ENCODE results near the gene CLP1. TPM values are rescaled to one million over a fixed set of nuclear protein-coding genes. Genes with fewer than 3 reads are reported as not detected.
"Not testable (repeated sequence)": the region's sequence is repeated elsewhere in the genome, so short reads cannot be mapped to it uniquely, and the experiment has no call there.

CLP1 gene
- total RNA-seq, 1 donor from 2014 or later, result 17.8 TPM

- H3K27me3 Mint-ChIP-seq (ENCODE audit: insufficient read depth), result no peaks in the 10 kb centered on the region
- no peaks in the 10 kb centered on the region for H3K9me3 Mint-ChIP-seq
- no peak overlapping the region for H3K4me3 Mint-ChIP-seq
- peaks cover 36% of the 10 kb centered on the region for H3K4me1 Mint-ChIP-seq (ENCODE audit: low read depth)
- H3K27ac Mint-ChIP-seq, result peak overlapping the region; percentile 73
- no peak for DNase-seq (ENCODE audit: low spot score)
- intact Hi-C loops (cut with micrococcal nuclease), result loop anchor here (1.0 kb wide), 1 partner anchor 12 kb away; the partner anchor contains the start of gene ZDHHC5
- H3K36me3 Mint-ChIP-seq (ENCODE audit: low read depth), result peaks cover 41% of the 10 kb centered on the region
Observed at GRCh38 chr11:57680552-57680874, 23.0 kb downstream of the CLP1 start.

- Mint-ChIP-seq H3K36me3 (ENCODE audit: low read depth) (peaks cover 35% of the 10 kb centered on the region), H3K27me3 (ENCODE audit: insufficient read depth) (no peaks in the 10 kb centered on the region), H3K4me1 (ENCODE audit: low read depth) (peaks cover 30% of the 10 kb centered on the region), H3K4me3 (no peak overlapping the region), H3K9me3 (no peaks in the 10 kb centered on the region), H3K27ac (no peak overlapping the region)
- no peak for DNase-seq (ENCODE audit: low spot score)
- intact Hi-C loops (cut with micrococcal nuclease), result no loop called here
Observed at GRCh38 chr11:57681168-57681567, 23.6 kb downstream of the CLP1 start.

- H3K27me3 Mint-ChIP-seq (ENCODE audit: insufficient read depth); DNase-seq (ENCODE audit: low spot score); H3K4me3 Mint-ChIP-seq; H3K4me1 Mint-ChIP-seq (ENCODE audit: low read depth); H3K9me3 Mint-ChIP-seq; H3K27ac Mint-ChIP-seq; intact Hi-C loops (cut with micrococcal nuclease): not testable (repeated sequence)
- peaks cover 35% of the 10 kb centered on the region for H3K36me3 Mint-ChIP-seq (ENCODE audit: low read depth)
Observed at GRCh38 chr11:57690474-57690873, 32.9 kb downstream of the CLP1 start.

GRCh38 chr11:57698843-57699365 is 41.3 kb downstream of the CLP1 start:
- Mint-ChIP-seq H3K4me1 (ENCODE audit: low read depth) (no peaks in the 10 kb centered on the region), H3K27me3 (ENCODE audit: insufficient read depth) (no peaks in the 10 kb centered on the region), H3K9me3 (no peaks in the 10 kb centered on the region), H3K36me3 (ENCODE audit: low read depth) (peaks cover 34% of the 10 kb centered on the region), H3K27ac (no peak overlapping the region), H3K4me3 (no peak overlapping the region)
- DNase-seq (ENCODE audit: low spot score), result no peak
- intact Hi-C loops (cut with micrococcal nuclease), result no loop called here

GRCh38 chr11:57699813-57700212 is 42.3 kb downstream of the CLP1 start:
- H3K27me3 Mint-ChIP-seq (ENCODE audit: insufficient read depth), result no peaks in the 10 kb centered on the region
- no peaks in the 10 kb centered on the region for H3K9me3 Mint-ChIP-seq
- no peaks in the 10 kb centered on the region for H3K4me1 Mint-ChIP-seq (ENCODE audit: low read depth)
- DNase-seq (ENCODE audit: low spot score), result no peak
- H3K4me3 Mint-ChIP-seq, result no peak overlapping the region
- peaks cover 43% of the 10 kb centered on the region for H3K36me3 Mint-ChIP-seq (ENCODE audit: low read depth)
- H3K27ac Mint-ChIP-seq, result no peak overlapping the region
- intact Hi-C loops (cut with micrococcal nuclease), result no loop called here

GRCh38 chr11:57700425-57700824 is 42.9 kb downstream of the CLP1 start:
- intact Hi-C loops (cut with micrococcal nuclease), result no loop called here
- H3K27me3 Mint-ChIP-seq (ENCODE audit: insufficient read depth), result no peaks in the 10 kb centered on the region
- no peaks in the 10 kb centered on the region for H3K4me1 Mint-ChIP-seq (ENCODE audit: low read depth)
- H3K27ac Mint-ChIP-seq, result no peak overlapping the region
- H3K36me3 Mint-ChIP-seq (ENCODE audit: low read depth), result peaks cover 46% of the 10 kb centered on the region
- no peaks in the 10 kb centered on the region for H3K9me3 Mint-ChIP-seq
- H3K4me3 Mint-ChIP-seq, result no peak overlapping the region
- no peak for DNase-seq (ENCODE audit: low spot score)

GRCh38 chr11:57703341-57703740 is 45.8 kb downstream of the CLP1 start:
- Mint-ChIP-seq H3K27me3 (ENCODE audit: insufficient read depth) (no peaks in the 10 kb centered on the region), H3K4me3 (no peak overlapping the region), H3K27ac (no peak overlapping the region), H3K4me1 (ENCODE audit: low read depth) (peaks cover 8% of the 10 kb centered on the region), H3K9me3 (no peaks in the 10 kb centered on the region), H3K36me3 (ENCODE audit: low read depth) (peaks cover 47% of the 10 kb centered on the region)
- intact Hi-C loops (cut with micrococcal nuclease), result no loop called here
- no peak for DNase-seq (ENCODE audit: low spot score)

- H3K27ac Mint-ChIP-seq, result peak overlapping the region; percentile 48
- no peaks in the 10 kb centered on the region for H3K9me3 Mint-ChIP-seq
- peaks cover 20% of the 10 kb centered on the region for H3K4me1 Mint-ChIP-seq (ENCODE audit: low read depth)
- H3K27me3 Mint-ChIP-seq (ENCODE audit: insufficient read depth), result no peaks in the 10 kb centered on the region
- H3K4me3 Mint-ChIP-seq, result no peak overlapping the region
- DNase-seq (ENCODE audit: low spot score), result no peak
- peaks cover 42% of the 10 kb centered on the region for H3K36me3 Mint-ChIP-seq (ENCODE audit: low read depth)
- intact Hi-C loops (cut with micrococcal nuclease), result no loop called here
Observed at GRCh38 chr11:57704932-57705331, 47.4 kb downstream of the CLP1 start.

- intact Hi-C loops (cut with micrococcal nuclease); H3K27me3 Mint-ChIP-seq (ENCODE audit: insufficient read depth); H3K9me3 Mint-ChIP-seq; H3K27ac Mint-ChIP-seq; H3K4me3 Mint-ChIP-seq; DNase-seq (ENCODE audit: low spot score): not testable (repeated sequence)
- Mint-ChIP-seq H3K36me3 (ENCODE audit: low read depth) (peaks cover 42% of the 10 kb centered on the region), H3K4me1 (ENCODE audit: low read depth) (peaks cover 25% of the 10 kb centered on the region)
Observed at GRCh38 chr11:57705432-57705831, 47.9 kb downstream of the CLP1 start.

- intact Hi-C loops (cut with micrococcal nuclease), result loop anchor here (10.0 kb wide), 1 partner anchor 1845 kb away; no protein-coding TSS in a partner anchor
- H3K27me3 Mint-ChIP-seq (ENCODE audit: insufficient read depth), result no peaks in the 10 kb centered on the region
- peaks cover 55% of the 10 kb centered on the region for H3K4me1 Mint-ChIP-seq (ENCODE audit: low read depth)
- H3K4me3 Mint-ChIP-seq, result peak overlapping the region; percentile 97
- DNase-seq (ENCODE audit: low spot score), result no peak
- peak overlapping the region; percentile 21 for H3K27ac Mint-ChIP-seq
- no peaks in the 10 kb centered on the region for H3K9me3 Mint-ChIP-seq
- peaks cover 27% of the 10 kb centered on the region for H3K36me3 Mint-ChIP-seq (ENCODE audit: low read depth)
Observed at GRCh38 chr11:57709802-57710367, 52.3 kb downstream of the CLP1 start.

Other genes starting within 250 kb of the CLP1 start
- 181 and 184 TPM in 2 replicates for gene SLC43A3, start 230.6 kb upstream of the CLP1 start, total RNA-seq
- gene RTN4RL2, start 197.2 kb upstream of the CLP1 start, total RNA-seq, result 0.54 TPM in 1 of 2 replicates, not detected in the other
- gene SLC43A1, start 142.1 kb upstream of the CLP1 start, total RNA-seq, result 29.1 and 30.3 TPM in 2 replicates
- gene TIMM10, start 127.0 kb upstream of the CLP1 start, total RNA-seq, result 98.2 and 99.6 TPM in 2 replicates
- not detected in 2 replicates for gene SMTNL1, start 120.2 kb upstream of the CLP1 start, total RNA-seq
- 155 and 163 TPM in 2 replicates for gene UBE2L6, start 90.1 kb upstream of the CLP1 start, total RNA-seq
- not detected in 2 replicates for gene SERPING1, start 60.1 kb upstream of the CLP1 start, total RNA-seq
- gene YPEL4, start 7.8 kb upstream of the CLP1 start, total RNA-seq, result 0.26 and 0.39 TPM in 2 replicates
- 78.4 and 79.1 TPM in 2 replicates for gene ZDHHC5, start 10.4 kb downstream of the CLP1 start, total RNA-seq
- gene MED19, start 54.5 kb downstream of the CLP1 start, total RNA-seq, result 14.9 TPM in 2 replicates
- gene TMX2, start 54.8 kb downstream of the CLP1 start, total RNA-seq, result 95.9 and 96.8 TPM in 2 replicates
- 211 and 232 TPM in 2 replicates for gene SELENOH, start 83.7 kb downstream of the CLP1 start, total RNA-seq
- 0.07 TPM in 1 of 2 replicates, not detected in the other for gene BTBD18, start 94.1 kb downstream of the CLP1 start, total RNA-seq
- 6.4 and 9.9 TPM in 2 replicates for gene CTNND1, start 104.0 kb downstream of the CLP1 start, total RNA-seq